Endothelial cell of umbilical vein (primary cell): ENCODE data around the gene CLIC4.

Experiments
- EZH2 ChIP-seq: IDR thresholded peaks from 2 replicates; pipeline ENCODE4 v1.6.1; 2012; ENCODE audit warnings: borderline replicate concordance, low read depth, mild to moderate bottlenecking, moderate library complexity, low read length, inconsistent platforms; ENCODE audit not compliant: severe bottlenecking
- FOS ChIP-seq: IDR thresholded peaks from 2 replicates; pipeline ENCODE4 v1.6.1; 2011; ENCODE audit warnings: mild to moderate bottlenecking, low read length, moderate library complexity, borderline replicate concordance; ENCODE audit not compliant: insufficient read depth
- GATA2 ChIP-seq: IDR thresholded peaks from 2 replicates; pipeline ENCODE4 v1.7.0; 2011; ENCODE audit warnings: low read depth, mild to moderate bottlenecking, moderate library complexity, mixed read lengths, low read length; ENCODE audit not compliant: insufficient read length, insufficient read depth
- JUN ChIP-seq: IDR thresholded peaks from 2 replicates; pipeline ENCODE4 v1.6.1; 2011; ENCODE audit warnings: borderline replicate concordance, low read depth; ENCODE audit not compliant: insufficient read length, insufficient read depth
- MYC ChIP-seq: IDR thresholded peaks from one replicate; pipeline ENCODE4 v1.6.1; 2011; ENCODE audit warnings: mild to moderate bottlenecking, low read depth, low read length
- POLR2A ChIP-seq: IDR thresholded peaks from 2 replicates; pipeline ENCODE4 v1.6.1; 2012; ENCODE audit warnings: low read depth, mild to moderate bottlenecking, control low read depth, low read length
- POLR2AphosphoS5 ChIP-seq: IDR thresholded peaks from 2 replicates; pipeline ENCODE4 v1.6.1; 2012; ENCODE audit warnings: low read depth, mild to moderate bottlenecking, control low read depth, low read length, moderate library complexity; ENCODE audit not compliant: insufficient read depth
- TF ChIP-seq, protein P1 (sequence below), 2 donors: IDR thresholded peaks; 1 replicate in 1 of 2; 2 replicates in 1 of 2; pipeline ENCODE4 v1.5.1; 2011; ENCODE audit warnings: low read length in 2 of 2, mild to moderate bottlenecking in 2 of 2, moderate library complexity in 2 of 2, control low read depth in 1 of 2, inconsistent platforms in 1 of 2, low read depth in 1 of 2; ENCODE audit not compliant: insufficient read depth in 1 of 2; ENCODE audit errors: extremely low read depth in 1 of 2
- TF ChIP-seq, protein P2 (sequence below): IDR thresholded peaks from 2 replicates; pipeline ENCODE4 v1.6.1; 2011; ENCODE audit not compliant: insufficient read depth, insufficient read length

DNA sequence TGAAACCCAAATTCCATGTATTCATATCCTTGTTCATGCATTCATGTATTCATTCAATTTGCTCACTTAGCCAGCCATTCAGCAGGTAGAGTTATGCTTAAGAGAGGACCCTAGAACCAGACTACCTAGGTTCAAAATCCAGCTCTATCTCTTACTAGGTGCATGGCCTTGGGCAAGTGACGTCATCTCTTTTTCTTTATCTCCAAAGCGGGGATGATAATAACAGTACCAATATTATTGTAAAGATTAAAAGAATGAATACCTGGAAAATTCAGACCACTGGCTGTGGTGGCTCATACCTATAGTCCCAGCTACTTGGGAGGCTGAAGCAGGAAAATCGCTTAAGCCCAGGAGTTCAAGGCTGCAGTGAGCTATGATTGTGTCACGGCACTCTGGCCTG is 33.9 kb upstream of the CLIC4 start:
- TF ChIP-seq POLR2AphosphoS5 = no peak
- TF ChIP-seq, protein P1, sequence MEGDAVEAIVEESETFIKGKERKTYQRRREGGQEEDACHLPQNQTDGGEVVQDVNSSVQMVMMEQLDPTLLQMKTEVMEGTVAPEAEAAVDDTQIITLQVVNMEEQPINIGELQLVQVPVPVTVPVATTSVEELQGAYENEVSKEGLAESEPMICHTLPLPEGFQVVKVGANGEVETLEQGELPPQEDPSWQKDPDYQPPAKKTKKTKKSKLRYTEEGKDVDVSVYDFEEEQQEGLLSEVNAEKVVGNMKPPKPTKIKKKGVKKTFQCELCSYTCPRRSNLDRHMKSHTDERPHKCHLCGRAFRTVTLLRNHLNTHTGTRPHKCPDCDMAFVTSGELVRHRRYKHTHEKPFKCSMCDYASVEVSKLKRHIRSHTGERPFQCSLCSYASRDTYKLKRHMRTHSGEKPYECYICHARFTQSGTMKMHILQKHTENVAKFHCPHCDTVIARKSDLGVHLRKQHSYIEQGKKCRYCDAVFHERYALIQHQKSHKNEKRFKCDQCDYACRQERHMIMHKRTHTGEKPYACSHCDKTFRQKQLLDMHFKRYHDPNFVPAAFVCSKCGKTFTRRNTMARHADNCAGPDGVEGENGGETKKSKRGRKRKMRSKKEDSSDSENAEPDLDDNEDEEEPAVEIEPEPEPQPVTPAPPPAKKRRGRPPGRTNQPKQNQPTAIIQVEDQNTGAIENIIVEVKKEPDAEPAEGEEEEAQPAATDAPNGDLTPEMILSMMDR (IDR thresholded peaks at IDR 0.05; ENCODE audit: extremely low read depth in 1 of 2, insufficient read depth in 1 of 2, low read depth in 1 of 2, low read length in 2 of 2) = no peak
- no peak for TF ChIP-seq POLR2A
- no peak for TF ChIP-seq EZH2
- TF ChIP-seq, protein P2, sequence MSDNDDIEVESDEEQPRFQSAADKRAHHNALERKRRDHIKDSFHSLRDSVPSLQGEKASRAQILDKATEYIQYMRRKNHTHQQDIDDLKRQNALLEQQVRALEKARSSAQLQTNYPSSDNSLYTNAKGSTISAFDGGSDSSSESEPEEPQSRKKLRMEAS = no peak
- no peak for TF ChIP-seq FOS
- no peak for TF ChIP-seq JUN
- TF ChIP-seq MYC = no peak
- no peak for TF ChIP-seq GATA2
